Measurements from ENCODE around the gene CDC42BPA. TPM values are rescaled to one million over a fixed set of nuclear protein-coding genes. Genes with fewer than 3 reads are reported as not detected.
A peak's percentile ranks its signal among the peaks of the same experiment; 100 is the strongest.

CDC42BPA gene
- total RNA-seq, 2 donors from 2014 or later, result 30.0 to 34.3 TPM

- no peak for TF ChIP-seq CTCF (conservative IDR thresholded peaks at IDR 0.05)
- H3K27me3 Mint-ChIP-seq (ENCODE audit: insufficient read depth), result no peaks in the 10 kb centered on the region
- peaks cover 2% of the 10 kb centered on the region for H3K9me3 Mint-ChIP-seq
- Histone ChIP-seq H3K27me3 (ENCODE audit: control insufficient read depth, insufficient read depth, low read length, poor library complexity, severe bottlenecking) (no peaks in the 10 kb centered on the region), H3K9me3 (ENCODE audit: control insufficient read depth, low read length) (no peaks in the 10 kb centered on the region), H3K36me3 (ENCODE audit: control insufficient read depth, insufficient read depth, low read length) (no peaks in the 10 kb centered on the region), H3K27ac (ENCODE audit: low read depth, low read length) (peak overlapping the region; percentile 68), H3K9ac (ENCODE audit: extremely low read depth, low read length, poor library complexity, severe bottlenecking) (no peak overlapping the region), H3K4me1 (ENCODE audit: control insufficient read depth, insufficient read depth, low read length) (peaks cover 7% of the 10 kb centered on the region), H3K4me3 (ENCODE audit: low read length) (no peak overlapping the region)
- H3K27ac Mint-ChIP-seq, result peak overlapping the region; percentile 32
- no peak for DNase-seq
- H3K4me3 Mint-ChIP-seq, result no peak overlapping the region
- 86% methylated on average over 16 to 22 of the region's 22 CpGs for WGBS, 2 experiments (ENCODE audit: insufficient coverage in 1 of 2, insufficient read length in 1 of 2)
- peaks cover 12% of the 10 kb centered on the region for H3K4me1 Mint-ChIP-seq
- peaks cover 18% of the 10 kb centered on the region for H3K36me3 Mint-ChIP-seq (ENCODE audit: low read depth)
These were observed 324.3 kb downstream of the CDC42BPA start for GRCh38 chr1:226993814-226994585.

GRCh38 chr1:226991920-226992319 is 326.4 kb downstream of the CDC42BPA start:
- TF ChIP-seq CTCF (conservative IDR thresholded peaks at IDR 0.05), result no peak
- H3K27me3 Mint-ChIP-seq (ENCODE audit: insufficient read depth), result no peaks in the 10 kb centered on the region
- no peak overlapping the region for H3K4me3 Mint-ChIP-seq
- peaks cover 10% of the 10 kb centered on the region for H3K36me3 Mint-ChIP-seq (ENCODE audit: low read depth)
- H3K4me1 Mint-ChIP-seq, result peaks cover 25% of the 10 kb centered on the region
- DNase-seq, result no peak
- Histone ChIP-seq H3K4me1 (ENCODE audit: control insufficient read depth, insufficient read depth, low read length) (peaks cover 14% of the 10 kb centered on the region), H3K9ac (ENCODE audit: extremely low read depth, low read length, poor library complexity, severe bottlenecking) (no peak overlapping the region), H3K9me3 (ENCODE audit: control insufficient read depth, low read length) (no peaks in the 10 kb centered on the region), H3K36me3 (ENCODE audit: control insufficient read depth, insufficient read depth, low read length) (no peaks in the 10 kb centered on the region), H3K4me3 (ENCODE audit: low read length) (no peak overlapping the region), H3K27ac (ENCODE audit: low read depth, low read length) (no peak overlapping the region), H3K27me3 (ENCODE audit: control insufficient read depth, insufficient read depth, low read length, poor library complexity, severe bottlenecking) (no peaks in the 10 kb centered on the region)
- H3K27ac Mint-ChIP-seq, result no peak overlapping the region
- WGBS, 2 experiments (ENCODE audit: insufficient coverage in 1 of 2, insufficient read length in 1 of 2), result 92 to 100% methylated on average over 4 of the region's 4 CpGs
- H3K9me3 Mint-ChIP-seq, result no peaks in the 10 kb centered on the region

- TF ChIP-seq CTCF (conservative IDR thresholded peaks at IDR 0.05), result no peak
- H3K9ac ChIP-seq (ENCODE audit: extremely low read depth, low read length, poor library complexity, severe bottlenecking), result no peak overlapping the region
- no peak overlapping the region for H3K4me3 Mint-ChIP-seq
- H3K4me1 ChIP-seq (ENCODE audit: control insufficient read depth, insufficient read depth, low read length), result peaks cover 14% of the 10 kb centered on the region
- no peaks in the 10 kb centered on the region for H3K36me3 ChIP-seq (ENCODE audit: control insufficient read depth, insufficient read depth, low read length)
- WGBS, 2 experiments (ENCODE audit: insufficient coverage in 1 of 2, insufficient read length in 1 of 2), result 92 to 95% methylated on average over 5 to 9 of the region's 10 CpGs
- H3K9me3 ChIP-seq (ENCODE audit: control insufficient read depth, low read length), result no peaks in the 10 kb centered on the region
- DNase-seq, result no peak
- H3K4me1 Mint-ChIP-seq, result peaks cover 25% of the 10 kb centered on the region
- H3K27me3 Mint-ChIP-seq (ENCODE audit: insufficient read depth), result no peaks in the 10 kb centered on the region
- no peak overlapping the region for H3K27ac ChIP-seq (ENCODE audit: low read depth, low read length)
- no peak overlapping the region for H3K4me3 ChIP-seq (ENCODE audit: low read length)
- H3K27me3 ChIP-seq (ENCODE audit: control insufficient read depth, insufficient read depth, low read length, poor library complexity, severe bottlenecking), result no peaks in the 10 kb centered on the region
- H3K27ac Mint-ChIP-seq, result peak overlapping the region; percentile 57
- H3K9me3 Mint-ChIP-seq, result no peaks in the 10 kb centered on the region
- H3K36me3 Mint-ChIP-seq (ENCODE audit: low read depth), result peaks cover 21% of the 10 kb centered on the region
These were observed 328.1 kb downstream of the CDC42BPA start for GRCh38 chr1:226990133-226990716.
